ENCODE results near the gene FUT2. TPM values are rescaled to one million over a fixed set of nuclear protein-coding genes. Genes with fewer than 3 reads are reported as not detected.
A peak's percentile ranks its signal among the peaks of the same experiment; 100 is the strongest.

Gene FUT2
- total RNA-seq, 1 donor from 2014 or later: 9.0 TPM

GRCh38 chr19:48696353-48697010 is 711 bp downstream of the FUT2 start:
- peaks cover 35% of the 10 kb centered on the region for H3K27me3 Mint-ChIP-seq
- DNase-seq (ENCODE audit: extremely low spot score, unreplicated experiment): no peak
- H3K9me3 Mint-ChIP-seq: no peaks in the 10 kb centered on the region
- peaks cover 3% of the 10 kb centered on the region for H3K36me3 Mint-ChIP-seq
- peak overlapping the region; percentile 83 for H3K4me3 Mint-ChIP-seq
- H3K4me1 Mint-ChIP-seq (ENCODE audit: unreplicated experiment): peaks cover 12% of the 10 kb centered on the region
- no peak for TF ChIP-seq CTCF (conservative IDR thresholded peaks at IDR 0.05)
- H3K27ac Mint-ChIP-seq: peak overlapping the region; percentile 83

- Mint-ChIP-seq H3K4me3 (peak overlapping the region; percentile 44), H3K36me3 (peaks cover 10% of the 10 kb centered on the region), H3K9me3 (no peaks in the 10 kb centered on the region), H3K27me3 (peaks cover 35% of the 10 kb centered on the region), H3K4me1 (ENCODE audit: unreplicated experiment) (peaks cover 12% of the 10 kb centered on the region), H3K27ac (no peak overlapping the region)
- no peak for TF ChIP-seq CTCF (conservative IDR thresholded peaks at IDR 0.05)
- no peak for DNase-seq (ENCODE audit: extremely low spot score, unreplicated experiment)
Observed at GRCh38 chr19:48698046-48698445, 2.3 kb downstream of the FUT2 start.

- Mint-ChIP-seq H3K4me3 (no peak overlapping the region), H3K4me1 (ENCODE audit: unreplicated experiment) (no peaks in the 10 kb centered on the region), H3K27me3 (peaks cover 9% of the 10 kb centered on the region), H3K9me3 (no peaks in the 10 kb centered on the region), H3K36me3 (peaks cover 10% of the 10 kb centered on the region), H3K27ac (no peak overlapping the region)
- no peak for DNase-seq (ENCODE audit: extremely low spot score, unreplicated experiment)
- TF ChIP-seq CTCF (conservative IDR thresholded peaks at IDR 0.05): no peak
Observed at GRCh38 chr19:48702701-48703100, 6.9 kb downstream of the FUT2 start.

GRCh38 chr19:48703316-48703715 is 7.5 kb downstream of the FUT2 start:
- peaks cover 5% of the 10 kb centered on the region for H3K27me3 Mint-ChIP-seq
- no peaks in the 10 kb centered on the region for H3K9me3 Mint-ChIP-seq
- H3K4me1 Mint-ChIP-seq (ENCODE audit: unreplicated experiment): peaks cover 2% of the 10 kb centered on the region
- H3K4me3 Mint-ChIP-seq: no peak overlapping the region
- TF ChIP-seq CTCF (conservative IDR thresholded peaks at IDR 0.05): no peak
- DNase-seq (ENCODE audit: extremely low spot score, unreplicated experiment): no peak
- no peak overlapping the region for H3K27ac Mint-ChIP-seq
- H3K36me3 Mint-ChIP-seq: peaks cover 10% of the 10 kb centered on the region

GRCh38 chr19:48705431-48705830 is 9.7 kb downstream of the FUT2 start:
- Mint-ChIP-seq H3K36me3 (peaks cover 10% of the 10 kb centered on the region), H3K4me3 (no peak overlapping the region), H3K9me3 (no peaks in the 10 kb centered on the region), H3K27me3 (no peaks in the 10 kb centered on the region), H3K27ac (no peak overlapping the region), H3K4me1 (ENCODE audit: unreplicated experiment) (peaks cover 7% of the 10 kb centered on the region)
- TF ChIP-seq CTCF (conservative IDR thresholded peaks at IDR 0.05): no peak
- no peak for DNase-seq (ENCODE audit: extremely low spot score, unreplicated experiment)
